GM13977 (cell line): ENCODE results near the gene POMT1.
"Not testable (repeated sequence)": the region's sequence is repeated elsewhere in the genome, so short reads cannot be mapped to it uniquely, and the experiment has no call there.

Experiments
- DNase-seq: peaks from one replicate; pipeline ENCODE4 v3.0.0; 2012; ENCODE audit warnings: low spot score
- in situ Hi-C: fragments of 300-500 bp; cut with MboI; formaldehyde crosslinking; loops from one replicate; pipeline ENCODE4 v1.12.0; 2022; ENCODE audit warnings: low sequenced_read_pairs, low pct_unique_long_range_greater_than_20kb, mixed read lengths, inconsistent platforms; ENCODE audit not compliant: unreplicated experiment
- TF ChIP-seq, protein P1 (sequence below): IDR thresholded peaks from 2 replicates; pipeline ENCODE4 v1.5.1; 2012; ENCODE audit warnings: mild to moderate bottlenecking, control low read depth; ENCODE audit not compliant: insufficient read depth; ENCODE audit errors: extremely low read depth, missing control alignments

The POMT1 gene

GRCh38 chr9:131539223-131539923, 36.7 kb downstream of the POMT1 start:
- DNase-seq: no peak
- TF ChIP-seq, protein P1, sequence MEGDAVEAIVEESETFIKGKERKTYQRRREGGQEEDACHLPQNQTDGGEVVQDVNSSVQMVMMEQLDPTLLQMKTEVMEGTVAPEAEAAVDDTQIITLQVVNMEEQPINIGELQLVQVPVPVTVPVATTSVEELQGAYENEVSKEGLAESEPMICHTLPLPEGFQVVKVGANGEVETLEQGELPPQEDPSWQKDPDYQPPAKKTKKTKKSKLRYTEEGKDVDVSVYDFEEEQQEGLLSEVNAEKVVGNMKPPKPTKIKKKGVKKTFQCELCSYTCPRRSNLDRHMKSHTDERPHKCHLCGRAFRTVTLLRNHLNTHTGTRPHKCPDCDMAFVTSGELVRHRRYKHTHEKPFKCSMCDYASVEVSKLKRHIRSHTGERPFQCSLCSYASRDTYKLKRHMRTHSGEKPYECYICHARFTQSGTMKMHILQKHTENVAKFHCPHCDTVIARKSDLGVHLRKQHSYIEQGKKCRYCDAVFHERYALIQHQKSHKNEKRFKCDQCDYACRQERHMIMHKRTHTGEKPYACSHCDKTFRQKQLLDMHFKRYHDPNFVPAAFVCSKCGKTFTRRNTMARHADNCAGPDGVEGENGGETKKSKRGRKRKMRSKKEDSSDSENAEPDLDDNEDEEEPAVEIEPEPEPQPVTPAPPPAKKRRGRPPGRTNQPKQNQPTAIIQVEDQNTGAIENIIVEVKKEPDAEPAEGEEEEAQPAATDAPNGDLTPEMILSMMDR: no peak
- in situ Hi-C loops: no loop called here

GRCh38 chr9:131543141-131543540, 40.4 kb downstream of the POMT1 start:
- TF ChIP-seq, protein P1: no peak
- in situ Hi-C loops: no loop called here
- no peak for DNase-seq

DNA sequence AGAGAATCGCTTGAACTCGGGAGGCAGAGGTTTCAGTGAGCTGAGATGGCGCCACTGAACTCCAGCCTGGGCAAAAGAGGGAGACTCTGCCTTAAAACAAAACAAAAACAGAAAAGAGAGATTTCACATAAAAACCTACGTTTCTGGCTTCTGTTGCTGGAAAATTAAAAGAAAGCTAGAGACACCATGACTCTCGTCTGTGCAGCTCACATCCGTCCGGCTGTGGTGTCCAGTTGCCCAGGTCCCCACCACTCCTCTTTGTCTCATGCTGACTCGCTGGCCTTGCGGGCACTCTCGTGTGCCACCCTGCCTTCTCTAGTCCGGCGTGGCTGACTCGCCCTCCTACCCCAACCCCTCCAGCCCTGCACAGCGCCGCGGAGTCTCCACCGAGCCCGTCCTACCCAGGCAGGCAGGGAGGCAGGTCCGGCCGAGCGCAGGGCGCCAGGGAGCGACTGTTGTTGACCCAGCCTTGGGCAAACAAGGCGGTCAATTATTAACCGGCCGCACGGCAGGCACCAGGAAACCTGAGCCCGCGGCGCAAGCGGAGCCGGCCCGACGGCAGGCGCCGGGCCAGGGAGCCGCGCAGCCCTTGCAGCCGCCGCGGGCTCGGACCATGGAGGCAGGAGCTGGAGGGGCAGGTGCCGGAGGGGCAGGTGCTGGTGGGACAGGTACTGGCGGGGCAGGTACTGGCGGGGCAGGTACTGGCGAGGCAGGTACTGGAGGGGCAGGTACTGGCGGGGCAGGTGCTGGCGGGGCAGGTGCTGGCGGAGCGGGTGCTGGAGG, 42.5 kb downstream of the POMT1 start, which contains the start of gene PRRT1B:
Gene PRRT1B, plus strand, starts transcription at position 521 of the 783 bp plus-strand sequence. Its CDS starts 93 bp downstream, at position 614.
- TF ChIP-seq, protein P1: no peak
- in situ Hi-C loops: no loop called here
- no peak for DNase-seq

- in situ Hi-C loops: no loop called here
- no peak for DNase-seq
- TF ChIP-seq, protein P1: no peak
Measured at GRCh38 chr9:131545786-131546335, 43.1 kb downstream of the POMT1 start.

- in situ Hi-C loops: no loop called here
- TF ChIP-seq, protein P1: no peak
- no peak for DNase-seq
Measured at GRCh38 chr9:131546336-131547084, 43.8 kb downstream of the POMT1 start.

- in situ Hi-C loops, DNase-seq: not testable (repeated sequence)
Measured at GRCh38 chr9:131549186-131549585, 46.5 kb downstream of the POMT1 start.

DNA sequence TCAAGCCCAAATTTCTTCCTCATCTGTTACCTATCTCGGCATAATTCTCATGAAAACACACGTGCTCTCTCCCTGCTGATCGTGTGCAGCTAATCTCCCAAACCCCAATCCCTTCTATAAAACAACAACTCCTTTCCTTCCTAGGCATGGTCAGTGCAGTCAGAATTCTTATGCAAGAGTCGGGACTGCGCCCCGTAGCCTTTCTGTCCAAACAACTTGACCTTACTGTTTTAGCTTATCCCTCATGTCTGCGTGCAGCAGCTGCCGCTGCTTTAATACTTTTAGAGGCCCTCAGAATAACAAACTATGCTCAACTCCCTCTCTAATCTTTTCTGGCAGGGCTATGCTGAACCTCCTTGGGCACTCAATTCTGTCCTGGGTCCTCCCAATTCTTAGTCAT, 47.7 kb downstream of the POMT1 start:
- in situ Hi-C loops, DNase-seq: not testable (repeated sequence)
